Ectodermal cell (in vitro differentiated cells): Measurements from ENCODE around the gene TMEM132C.

Source experiments
- H3K27ac ChIP-seq: 2 replicates; pipeline ENCODE4 v1.7.0; 2013; ENCODE audit warnings: mild to moderate bottlenecking, low read depth, low read length; ENCODE audit not compliant: insufficient read depth, poor library complexity, severe bottlenecking
- H3K27me3 ChIP-seq: 2 replicates; pipeline ENCODE4 v1.7.0; 2013; ENCODE audit warnings: mild to moderate bottlenecking, low read length; ENCODE audit not compliant: insufficient read depth, control insufficient read depth, poor library complexity, severe bottlenecking
- H3K36me3 ChIP-seq: one replicate; pipeline ENCODE4 v1.7.0; 2013; ENCODE audit warnings: low read length; ENCODE audit not compliant: control insufficient read depth, insufficient read depth
- H3K4me1 ChIP-seq: one replicate; pipeline ENCODE4 v1.7.0; 2013; ENCODE audit warnings: low read length; ENCODE audit not compliant: control insufficient read depth, insufficient read depth
- H3K4me3 ChIP-seq: 2 replicates; pipeline ENCODE4 v1.7.0; 2013; ENCODE audit warnings: low read depth, low read length, control low read depth; ENCODE audit not compliant: insufficient read depth
- H3K9me3 ChIP-seq: 2 replicates; pipeline ENCODE4 v1.7.0; 2013; ENCODE audit warnings: mild to moderate bottlenecking, low read length, moderate library complexity; ENCODE audit not compliant: control insufficient read depth
- WGBS, 2 experiments: methylation state at CpG; one replicate each; pipeline ENCODE4 v1.1.7; 2013; ENCODE audit warnings: missing lambda C conversion rate in 2 of 2; 5-methylcytosine and 5-hydroxymethylcytosine counted together

The TMEM132C gene

DNA sequence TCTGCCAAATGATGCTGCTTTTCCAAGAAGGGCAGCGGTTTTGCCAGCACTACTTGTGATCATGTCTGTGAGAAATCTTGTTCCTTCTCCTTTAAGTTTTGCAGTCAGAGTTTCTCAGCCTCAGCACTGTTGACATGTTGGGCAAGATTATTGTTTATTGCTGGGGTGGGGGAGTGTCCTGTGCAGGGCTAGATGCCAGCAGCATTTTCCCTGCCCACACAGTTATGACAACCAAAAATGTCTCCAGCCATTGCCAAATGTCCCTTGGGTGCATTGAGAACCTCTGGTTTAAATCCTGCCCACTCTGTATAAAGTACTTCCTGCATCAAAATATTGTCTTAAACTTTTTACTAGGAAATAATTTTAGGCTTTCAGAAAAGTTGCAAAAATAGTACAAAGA, 20.0 kb downstream of the TMEM132C start:
- no peaks in the 10 kb centered on the region for H3K9me3 ChIP-seq
- H3K27me3 ChIP-seq, result no peaks in the 10 kb centered on the region
- 94 to 98% methylated on average over 1 of the region's 1 CpG for WGBS, 2 experiments
- no peak overlapping the region for H3K27ac ChIP-seq
- H3K4me3 ChIP-seq, result no peak overlapping the region
- H3K4me1 ChIP-seq, result peaks cover 8% of the 10 kb centered on the region
- no peaks in the 10 kb centered on the region for H3K36me3 ChIP-seq

DNA sequence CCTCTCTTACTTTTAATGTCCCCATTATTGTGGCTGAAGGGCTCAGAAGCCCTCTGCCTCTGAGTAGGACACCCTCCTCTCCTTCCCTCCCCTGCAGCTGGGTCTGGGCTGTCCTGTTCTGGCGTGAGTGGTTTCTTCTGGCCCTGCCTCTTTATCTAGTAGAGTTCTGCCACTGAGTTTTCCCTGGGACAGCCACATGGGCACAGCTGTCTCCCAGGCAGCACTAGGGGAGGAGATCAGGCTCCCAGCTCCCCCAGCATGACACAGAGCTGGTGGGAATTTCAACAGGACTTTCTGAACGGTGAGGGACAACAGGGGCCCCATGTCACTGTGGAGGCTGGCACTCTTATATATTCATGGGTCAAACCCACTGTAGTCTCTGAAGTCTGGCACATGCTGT, 21.4 kb downstream of the TMEM132C start:
- Histone ChIP-seq H3K4me3 (no peak overlapping the region), H3K36me3 (no peaks in the 10 kb centered on the region), H3K9me3 (no peaks in the 10 kb centered on the region), H3K4me1 (peaks cover 8% of the 10 kb centered on the region), H3K27me3 (no peaks in the 10 kb centered on the region), H3K27ac (no peak overlapping the region)
- 35% methylated on average over 2 of the region's 2 CpGs for WGBS, 2 experiments

DNA sequence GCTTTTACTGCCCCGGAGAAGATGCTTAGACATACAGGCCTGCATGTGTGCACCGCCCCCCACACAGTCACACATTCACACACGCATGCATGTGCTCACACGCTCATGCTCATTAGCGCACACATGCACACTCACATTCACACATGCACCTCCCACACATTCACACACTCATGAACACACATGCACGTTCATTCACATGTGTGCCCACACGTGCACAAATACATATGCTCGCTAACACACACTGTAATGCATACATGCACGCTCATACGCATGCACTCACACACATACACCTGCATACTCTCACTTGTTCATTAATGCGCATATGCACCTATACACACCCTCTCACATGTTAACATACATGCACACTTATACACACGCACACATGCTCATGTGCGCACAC, 21.9 kb downstream of the TMEM132C start:
- Histone ChIP-seq H3K27ac (no peak overlapping the region), H3K4me1 (peaks cover 8% of the 10 kb centered on the region), H3K27me3 (no peaks in the 10 kb centered on the region), H3K9me3 (no peaks in the 10 kb centered on the region), H3K4me3 (no peak overlapping the region), H3K36me3 (no peaks in the 10 kb centered on the region)
- WGBS, 2 experiments, result 84 to 87% methylated on average over 13 of the region's 13 CpGs

DNA sequence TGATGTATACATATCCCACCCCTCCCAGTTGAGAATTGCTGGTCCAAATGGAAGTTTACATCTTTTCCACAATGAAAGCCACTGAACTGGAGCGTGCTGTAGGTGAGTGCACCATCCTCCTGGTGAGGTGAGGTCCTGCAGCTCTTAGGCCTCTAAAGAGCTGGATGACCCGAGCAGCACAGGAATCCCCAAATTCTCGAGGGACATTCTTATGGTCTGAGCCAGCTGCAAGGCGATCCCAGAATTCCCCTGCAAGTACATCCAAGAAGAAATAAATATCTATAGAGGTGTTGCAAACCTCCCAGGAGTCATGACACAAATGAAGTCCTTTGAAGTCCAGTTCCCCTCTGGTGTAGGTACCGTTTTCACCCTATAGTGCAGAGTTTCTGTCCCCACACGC, 24.0 kb downstream of the TMEM132C start:
- Histone ChIP-seq H3K27ac (no peak overlapping the region), H3K9me3 (no peaks in the 10 kb centered on the region), H3K27me3 (no peaks in the 10 kb centered on the region), H3K36me3 (no peaks in the 10 kb centered on the region), H3K4me1 (peaks cover 12% of the 10 kb centered on the region), H3K4me3 (no peak overlapping the region)
- WGBS, 2 experiments, result 81 to 83% methylated on average over 6 of the region's 6 CpGs

DNA sequence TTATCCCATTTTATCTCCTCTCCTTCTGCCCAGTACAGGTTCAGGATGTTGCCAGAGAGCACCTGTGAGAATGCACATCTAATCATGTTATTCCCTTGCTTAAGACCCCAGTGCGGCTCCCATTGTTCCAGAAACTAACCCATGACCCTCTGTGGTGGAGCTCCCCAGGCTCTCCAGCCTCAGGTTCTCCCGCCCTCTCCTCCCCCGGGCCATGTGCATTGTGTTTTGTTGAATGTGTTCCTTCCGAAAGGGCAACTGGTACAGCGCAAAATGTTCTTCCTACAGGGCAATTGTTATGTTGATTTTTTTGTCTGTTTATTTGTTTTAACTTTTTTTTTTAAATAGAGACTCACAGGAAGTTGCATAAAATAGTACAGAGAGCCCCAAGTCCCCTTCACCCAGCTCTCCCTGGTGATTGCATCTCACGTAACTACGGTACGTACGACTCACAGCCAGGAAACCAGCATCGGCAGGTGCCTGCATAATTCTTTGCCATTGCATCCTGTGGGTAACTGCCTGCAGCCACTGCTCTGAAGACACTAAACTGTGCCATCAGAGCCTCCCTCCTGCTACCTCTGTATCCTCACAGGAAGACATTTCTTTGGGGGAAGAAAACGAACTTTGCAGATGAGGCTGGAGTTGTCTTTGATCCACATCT, 31.2 kb downstream of the TMEM132C start:
- WGBS, 2 experiments, result 11 to 17% methylated on average over 10 to 11 of the region's 11 CpGs
- Histone ChIP-seq H3K36me3 (peaks cover 1% of the 10 kb centered on the region), H3K9me3 (no peaks in the 10 kb centered on the region), H3K4me1 (peaks cover 44% of the 10 kb centered on the region), H3K27ac (no peak overlapping the region), H3K27me3 (peaks cover 10% of the 10 kb centered on the region), H3K4me3 (no peak overlapping the region)

DNA sequence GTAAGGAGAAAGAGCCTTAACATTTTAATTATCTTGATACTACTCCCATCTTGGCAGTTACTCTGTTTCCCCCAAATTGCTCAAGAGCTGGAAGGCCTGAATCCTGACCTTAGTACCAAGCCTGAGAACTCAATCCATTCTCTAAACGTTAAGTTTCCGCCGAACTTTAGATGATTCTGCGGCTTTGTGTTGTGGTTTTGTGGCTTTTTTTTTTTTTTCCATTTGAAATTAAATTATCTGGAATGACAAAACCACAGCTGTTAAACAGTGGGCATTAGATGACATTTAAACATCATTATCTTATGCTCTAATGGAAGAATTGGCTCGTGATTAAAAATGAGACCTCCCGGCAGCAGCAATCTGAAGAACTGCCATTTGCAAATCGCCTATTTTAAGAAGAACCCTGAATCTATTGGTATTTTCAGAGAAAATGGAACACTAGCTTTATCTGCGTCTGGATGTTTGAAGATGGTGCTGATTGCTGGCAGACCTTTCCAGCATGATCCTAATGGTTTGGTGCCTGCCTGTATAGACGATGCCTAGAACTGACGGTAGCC, 38.4 kb downstream of the TMEM132C start:
- Histone ChIP-seq H3K9me3 (peaks cover 3% of the 10 kb centered on the region), H3K36me3 (peaks cover 5% of the 10 kb centered on the region), H3K27ac (no peak overlapping the region), H3K4me3 (no peak overlapping the region), H3K4me1 (peaks cover 1% of the 10 kb centered on the region), H3K27me3 (peaks cover 5% of the 10 kb centered on the region)
- 97 to 99% methylated on average over 9 to 10 of the region's 10 CpGs for WGBS, 2 experiments

DNA sequence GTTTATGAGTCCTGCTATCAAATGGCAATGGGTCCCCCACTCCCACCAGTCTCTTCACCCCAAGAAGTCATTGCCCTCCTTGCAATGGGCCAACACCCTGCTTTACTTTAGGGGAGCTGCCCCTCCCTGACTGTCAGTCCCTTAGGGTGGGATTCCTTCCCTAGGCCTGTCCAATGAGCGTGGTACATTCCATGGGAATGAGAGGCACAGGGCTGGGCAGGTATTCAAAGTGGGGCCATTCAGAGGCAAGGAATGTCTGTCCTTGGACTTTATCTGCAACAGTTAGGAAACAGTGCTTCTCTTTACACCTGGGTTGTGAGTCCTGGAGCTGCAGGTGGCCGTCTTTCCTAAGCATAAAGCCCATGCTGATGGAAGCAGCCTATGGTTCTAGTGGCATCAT, 40.8 kb downstream of the TMEM132C start:
- Histone ChIP-seq H3K27me3 (no peaks in the 10 kb centered on the region), H3K27ac (no peak overlapping the region)
- 92% methylated on average over 2 of the region's 2 CpGs for WGBS, 2 experiments

DNA sequence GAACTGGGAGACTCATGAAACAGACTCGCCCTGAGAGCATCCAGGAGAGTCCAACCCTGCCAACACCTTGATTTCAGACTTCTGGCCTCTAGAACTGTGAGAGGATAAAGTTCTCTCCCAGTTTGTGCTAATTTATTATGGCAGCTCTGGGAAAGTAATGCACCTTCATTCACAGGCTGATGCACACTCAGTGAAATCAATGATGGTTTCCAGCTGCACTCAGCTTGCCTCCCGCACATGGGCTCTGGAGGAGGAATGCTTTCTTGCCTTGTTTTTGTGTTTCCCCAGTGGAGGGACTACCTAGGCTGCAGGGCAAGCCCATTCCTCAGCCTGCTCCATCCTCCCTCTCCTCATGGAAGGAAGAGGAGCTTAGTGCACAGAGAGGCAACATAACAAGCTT, 45.7 kb downstream of the TMEM132C start:
- no peaks in the 10 kb centered on the region for H3K27me3 ChIP-seq
- H3K4me3 ChIP-seq, result no peak overlapping the region
- H3K27ac ChIP-seq, result no peak overlapping the region
- WGBS, 2 experiments, result 85 to 86% methylated on average over 2 of the region's 2 CpGs
- peaks cover 28% of the 10 kb centered on the region for H3K4me1 ChIP-seq
- H3K9me3 ChIP-seq, result no peaks in the 10 kb centered on the region
- no peaks in the 10 kb centered on the region for H3K36me3 ChIP-seq

More for the DNA sequence above, 40.8 kb downstream of the TMEM132C start:
- Histone ChIP-seq H3K4me3 (no peak overlapping the region), H3K9me3 (peaks cover 3% of the 10 kb centered on the region), H3K36me3 (peaks cover 5% of the 10 kb centered on the region), H3K4me1 (peaks cover 3% of the 10 kb centered on the region)

DNA sequence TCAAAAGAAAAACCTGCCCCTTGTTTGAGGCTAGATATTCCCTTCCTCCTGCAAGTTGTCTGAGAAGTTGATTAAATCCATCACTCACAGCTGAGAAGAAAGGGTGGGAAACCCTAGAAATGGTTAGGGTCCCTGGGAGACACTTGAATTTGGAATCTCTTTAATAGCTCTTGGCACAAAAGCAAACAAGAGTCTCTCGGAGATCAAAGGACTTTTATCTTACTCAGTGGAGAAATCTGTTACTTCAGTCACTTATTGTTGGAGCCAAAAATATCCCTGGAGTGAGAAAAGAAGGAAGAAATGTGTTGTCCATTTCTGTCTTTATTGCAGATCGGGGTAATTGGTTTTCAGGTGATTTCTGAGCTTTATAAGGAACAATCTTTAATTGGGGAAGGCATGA, 47.0 kb downstream of the TMEM132C start:
- Histone ChIP-seq H3K27me3 (no peaks in the 10 kb centered on the region), H3K4me3 (no peak overlapping the region), H3K27ac (peak overlapping the region; percentile 12), H3K9me3 (no peaks in the 10 kb centered on the region), H3K36me3 (no peaks in the 10 kb centered on the region), H3K4me1 (peaks cover 33% of the 10 kb centered on the region)
- WGBS, 2 experiments, result 88 to 90% methylated on average over 2 of the region's 2 CpGs

DNA sequence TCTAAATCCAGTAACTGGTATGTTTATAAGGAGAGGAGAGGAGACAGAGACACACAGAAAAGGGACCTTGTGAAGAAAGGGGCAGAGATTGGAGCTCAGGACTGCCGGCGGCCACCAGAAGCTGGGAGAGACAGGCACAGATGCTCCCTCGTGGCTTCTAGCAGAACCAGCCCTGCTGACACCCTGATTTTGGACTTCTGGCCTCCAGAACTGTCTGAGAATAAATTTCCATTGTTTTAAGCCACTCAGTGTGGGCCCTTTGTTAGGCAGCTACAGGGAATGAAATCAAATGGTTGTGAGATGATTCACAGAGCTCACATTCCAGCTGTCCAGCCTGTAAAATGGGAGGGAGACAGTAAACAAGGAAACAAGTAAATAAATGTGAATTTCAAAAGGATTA, 47.6 kb downstream of the TMEM132C start:
- no peaks in the 10 kb centered on the region for H3K9me3 ChIP-seq
- H3K27ac ChIP-seq, result no peak overlapping the region
- H3K36me3 ChIP-seq, result no peaks in the 10 kb centered on the region
- H3K4me1 ChIP-seq, result peaks cover 33% of the 10 kb centered on the region
- 88 to 89% methylated on average over 3 of the region's 3 CpGs for whole genome bisulfite sequencing, 2 experiments
- H3K4me3 ChIP-seq, result no peak overlapping the region
- H3K27me3 ChIP-seq, result no peaks in the 10 kb centered on the region
